GM12872 (cell line): Measurements from ENCODE around the gene RHOG.

Experiments used
- CTCF ChIP-seq: IDR thresholded peaks from 3 replicates; pipeline ENCODE4 v1.5.1; 2011; ENCODE audit warnings: low read depth, mild to moderate bottlenecking, low read length, moderate library complexity; ENCODE audit not compliant: insufficient read depth

RHOG gene

GRCh38 chr11:3831378-3832239, 9.2 kb downstream of the RHOG start:
- no peak for TF ChIP-seq CTCF

- TF ChIP-seq CTCF = no peak
These were observed 10.0 kb downstream of the RHOG start for GRCh38 chr11:3830730-3831129.

- no peak for TF ChIP-seq CTCF
These were observed 10.7 kb downstream of the RHOG start for GRCh38 chr11:3830088-3830487.

- no peak for TF ChIP-seq CTCF
These were observed 13.1 kb downstream of the RHOG start for GRCh38 chr11:3827434-3828186.

- TF ChIP-seq CTCF = no peak
These were observed 14.0 kb downstream of the RHOG start for GRCh38 chr11:3826721-3827120.

GRCh38 chr11:3825473-3826154, 15.1 kb downstream of the RHOG start:
- TF ChIP-seq CTCF = no peak
